H1 (cell line): ENCODE measurements around the gene MROH2A. TPM values are rescaled to one million over a fixed set of nuclear protein-coding genes. Genes with fewer than 3 reads are reported as not detected.

ENCODE experiments used
- CTCF ChIA-PET: fragments of 300-600 bp; sonication (Branson Sonifier 250); formaldehyde crosslinking; loops from one replicate; lab custom pipeline; 2021; ENCODE audit not compliant: partially characterized antibody; lab: Charles Lee
- POLR2A ChIA-PET: fragments of 300-600 bp; sonication (Branson Sonifier 250); formaldehyde crosslinking; loops from one replicate; lab custom pipeline; 2021; ENCODE audit warnings: inconsistent platforms; ENCODE audit not compliant: partially characterized antibody; lab: Charles Lee
- DNase-seq, 2 experiments: peaks; one replicate each; pipeline versions ENCODE4 v3.0.0 to v3.0.0-alpha.2; 2010 to 2022; ENCODE audit warnings: low spot score in 2 of 2, low read depth in 1 of 2, mixed read lengths in 1 of 2
- FAIRE-seq: peaks from 2 replicates; lab custom pipeline; 2011; peaks lifted over from hg19 to GRCh38; lab: Jason Lieb, UNC
- H2AFZ ChIP-seq: 2 replicates; pipeline ENCODE4 v1.8.1; 2012; ENCODE audit warnings: low read length, inconsistent platforms
- H2AK5ac ChIP-seq: 2 replicates; pipeline ENCODE4 v1.6.1; 2013; ENCODE audit warnings: low read depth, low read length
- H2BK120ac ChIP-seq: replicated peaks from 2 replicates; pipeline ENCODE3; 2013; ENCODE audit warnings: low read depth, low read length, inconsistent platforms
- H2BK12ac ChIP-seq: 2 replicates; pipeline ENCODE4 v1.6.1; 2013; ENCODE audit warnings: low read depth, low read length
- H2BK15ac ChIP-seq: 2 replicates; pipeline ENCODE4 v1.6.1; 2013; ENCODE audit warnings: low read length
- H2BK20ac ChIP-seq: 2 replicates; pipeline ENCODE4 v1.6.1; 2013; ENCODE audit warnings: low read length
- H2BK5ac ChIP-seq: 2 replicates; pipeline ENCODE4 v1.6.1; 2013; ENCODE audit warnings: low read depth, low read length
- H3K14ac ChIP-seq: 2 replicates; pipeline ENCODE4 v1.6.1; 2013; ENCODE audit warnings: inconsistent platforms; ENCODE audit not compliant: insufficient read length
- H3K18ac ChIP-seq: 2 replicates; pipeline ENCODE4 v1.6.1; 2013; ENCODE audit warnings: low read length; ENCODE audit errors: extremely low read depth
- H3K23ac ChIP-seq: 2 replicates; pipeline ENCODE4 v1.6.1; 2013; ENCODE audit warnings: inconsistent platforms; ENCODE audit not compliant: insufficient read length
- H3K23me2 ChIP-seq: 2 replicates; pipeline ENCODE4 v1.6.1; 2013; ENCODE audit warnings: low read depth, low read length
- H3K27ac ChIP-seq: 2 replicates; pipeline ENCODE4 v1.6.1; 2011; ENCODE audit warnings: low read depth, low read length, inconsistent platforms
- H3K27me3 ChIP-seq, 4 experiments: replicated peaks in 1 of 4; 1 replicate in 1 of 4; 2 replicates in 3 of 4; pipeline versions ENCODE4 v1.6.1 to v1.8.1; 2011 to 2013; ENCODE audit warnings: low read length in 3 of 4, mild to moderate bottlenecking in 3 of 4, inconsistent platforms in 2 of 4, mixed read lengths in 2 of 4, moderate library complexity in 1 of 4; ENCODE audit not compliant: control insufficient read depth in 3 of 4, insufficient read depth in 3 of 4; ENCODE audit errors: extremely low read depth in 1 of 4
- H3K36me3 ChIP-seq, 4 experiments: 2 replicates each; pipeline versions ENCODE4 v1.6.1 to v1.8.1; 2011 to 2013; ENCODE audit warnings: mild to moderate bottlenecking in 4 of 4, low read length in 3 of 4, moderate library complexity in 2 of 4, control low read depth in 1 of 4, inconsistent platforms in 1 of 4; ENCODE audit not compliant: insufficient read depth in 4 of 4, control insufficient read depth in 2 of 4
- H3K4ac ChIP-seq: replicated peaks from 2 replicates; pipeline ENCODE3; 2013; ENCODE audit warnings: low read length, low read depth, mixed read lengths, inconsistent platforms; ENCODE audit not compliant: insufficient read length
- H3K4me1 ChIP-seq, 4 experiments: replicated peaks in 1 of 4; 1 replicate in 1 of 4; 2 replicates in 3 of 4; pipeline versions ENCODE4 v1.6.1 to v1.8.1; 2011 to 2013; ENCODE audit warnings: low read length in 3 of 4, inconsistent platforms in 2 of 4, mixed read lengths in 1 of 4; ENCODE audit not compliant: insufficient read depth in 4 of 4, control insufficient read depth in 3 of 4
- H3K4me2 ChIP-seq, 2 experiments: 2 replicates each; pipeline versions ENCODE4 v1.6.1 to v1.8.1; 2011 to 2013; ENCODE audit warnings: low read depth in 2 of 2, low read length in 2 of 2, control low read depth in 1 of 2, inconsistent platforms in 1 of 2, mild to moderate bottlenecking in 1 of 2; ENCODE audit not compliant: insufficient read depth in 1 of 2
- H3K4me3 ChIP-seq, 4 experiments: fragments of 200-600, 300-600 bp in 1 of 4; sonication (generic), shearing (Covaris generic), sonication (Bioruptor Twin) in 1 of 4; 2 replicates each; pipeline versions ENCODE4 v1.5.1 to v1.8.1; 2011 to 2016; ENCODE audit warnings: low read length in 4 of 4, low read depth in 3 of 4, control low read depth in 2 of 4, inconsistent platforms in 2 of 4, mild to moderate bottlenecking in 2 of 4, mixed read lengths in 1 of 4, moderate library complexity in 1 of 4; ENCODE audit not compliant: insufficient read depth in 2 of 4; ENCODE audit errors: extremely low read depth in 1 of 4
- H3K56ac ChIP-seq: replicated peaks from 2 replicates; pipeline ENCODE3; 2013; ENCODE audit warnings: low read depth, mild to moderate bottlenecking, mixed read lengths, low read length, inconsistent platforms; ENCODE audit not compliant: insufficient read length
- H3K79me1 ChIP-seq: 2 replicates; pipeline ENCODE4 v1.6.1; 2013; ENCODE audit warnings: low read depth, low read length, control low read depth
- H3K79me2 ChIP-seq, 2 experiments: 2 replicates each; pipeline versions ENCODE4 v1.6.1 to v1.8.1; 2012 to 2013; ENCODE audit warnings: low read length in 2 of 2, mild to moderate bottlenecking in 2 of 2, inconsistent platforms in 1 of 2; ENCODE audit not compliant: insufficient read depth in 2 of 2, control insufficient read depth in 1 of 2
- H3K9ac ChIP-seq, 4 experiments: replicated peaks in 1 of 4; 1 replicate in 1 of 4; 2 replicates in 3 of 4; pipeline versions ENCODE4 v1.6.1 to v1.8.1; 2011 to 2013; ENCODE audit warnings: low read depth in 3 of 4, low read length in 3 of 4, control low read depth in 2 of 4, mild to moderate bottlenecking in 2 of 4, moderate library complexity in 2 of 4, inconsistent platforms in 1 of 4; ENCODE audit errors: extremely low read depth in 1 of 4
- H3K9me3 ChIP-seq, 2 experiments: 2 replicates each; pipeline versions ENCODE4 v1.6.1 to v1.8.1; 2012 to 2013; ENCODE audit warnings: mild to moderate bottlenecking in 2 of 2, moderate library complexity in 2 of 2, control low read depth in 1 of 2, inconsistent platforms in 1 of 2, low read depth in 1 of 2, low read length in 1 of 2, mixed read lengths in 1 of 2; ENCODE audit not compliant: insufficient read depth in 2 of 2
- H4K20me1 ChIP-seq, 2 experiments: replicated peaks in 1 of 2; 2 replicates each; pipeline versions ENCODE3 to v1.8.1; 2011 to 2013; ENCODE audit warnings: inconsistent platforms in 2 of 2, low read length in 2 of 2, mild to moderate bottlenecking in 1 of 2; ENCODE audit not compliant: insufficient read depth in 2 of 2, control insufficient read depth in 1 of 2
- H4K5ac ChIP-seq: 2 replicates; pipeline ENCODE4 v1.6.1; 2013; ENCODE audit warnings: low read length, low read depth, mixed read lengths, inconsistent platforms; ENCODE audit not compliant: insufficient read length
- H4K8ac ChIP-seq: 2 replicates; pipeline ENCODE4 v1.8.0; 2013; ENCODE audit warnings: mild to moderate bottlenecking, moderate library complexity, low read length, inconsistent platforms; ENCODE audit not compliant: insufficient read depth; ENCODE audit errors: extremely low read depth
- H4K91ac ChIP-seq: replicated peaks from 2 replicates; pipeline ENCODE3; 2013; ENCODE audit warnings: low read length, mixed read lengths, inconsistent platforms; ENCODE audit not compliant: insufficient read length
- BCL11A ChIP-seq, 2 experiments: IDR thresholded peaks; one replicate each; pipeline ENCODE4 v1.6.1; 2011; ENCODE audit warnings: low read depth in 2 of 2, low read length in 2 of 2, mild to moderate bottlenecking in 2 of 2
- BRCA1 ChIP-seq: IDR thresholded peaks from 2 replicates; pipeline ENCODE4 v1.6.1; 2012; ENCODE audit warnings: low read depth, low read length, improper control_type of control experiment
- GABPA ChIP-seq: IDR thresholded peaks from 2 replicates; pipeline ENCODE4 v1.6.1; 2011; ENCODE audit warnings: mild to moderate bottlenecking, low read length, moderate library complexity, borderline replicate concordance; ENCODE audit not compliant: insufficient read depth
- MAFK ChIP-seq: IDR thresholded peaks from 2 replicates; pipeline ENCODE4 v1.6.1; 2012; ENCODE audit warnings: low read depth, mild to moderate bottlenecking, improper control_type of control experiment, low read length
- WGBS, 2 experiments: shearing (Covaris generic) in 1 of 2; methylation state at CpG; one replicate each; pipeline versions ENCODE4 v1.1.6 to v1.1.7; 2013 to 2015; ENCODE audit warnings: low lambda C conversion rate in 2 of 2, mixed read lengths in 2 of 2, inconsistent platforms in 1 of 2, low coverage in 1 of 2, missing lambda C conversion rate in 1 of 2; ENCODE audit not compliant: insufficient replicate concordance in 2 of 2, insufficient coverage in 1 of 2, insufficient read length in 1 of 2; ENCODE audit errors: extremely low coverage in 1 of 2, missing lambda C conversion rate in 1 of 2; 5-methylcytosine and 5-hydroxymethylcytosine counted together
- polyA plus RNA-seq, 7 experiments: library from polyadenylated mRNA; depleted of rRNA in 3 of 7; stranded (reverse) in 5 of 7; unstranded in 2 of 7; fragments of >200 nt in 5 of 7; fragments of 200-250 nt in 2 of 7; gene quantifications; 1 replicate in 5 of 7; 2 replicates in 1 of 7; 4 replicates in 1 of 7; pipeline versions ENCODE4 v1.2.1 to v1.2.3, GENCODE V29; 2011 to 2013; ENCODE audit warnings: missing spikeins in 2 of 7, mixed read lengths in 2 of 7
- total RNA-seq: library from RNA; stranded (reverse); fragmentation: NEBNext Ultra II Directional; extraction: Animal tissue kit (Norgen Biotek cat#: 25700); gene quantifications from 2 replicates; pipeline ENCODE4 v1.2.1, GENCODE V29; 2021

Gene MROH2A
- total and polyA plus RNA-seq, 2 of the 8 experiments (the other 6 are each of a cell fraction or from before 2014, with no cell fraction given), result not detected

- 79% methylated on average over 10 of the region's 10 CpGs; no CpG with 5 or more reads in 1 of the 2 experiments for WGBS, 2 experiments
Measured at GRCh38 chr2:233807966-233808935, 30.1 kb downstream of the MROH2A start.

More at GRCh38 chr2:233807966-233808935, 30.1 kb downstream of the MROH2A start:
- H4K20me1 ChIP-seq, result no peaks in the 10 kb centered on the region
- H3K27ac ChIP-seq, result no peak overlapping the region
- no peak overlapping the region for H3K18ac ChIP-seq
- FAIRE-seq (no peak), DNase-seq (peak in 1 of 2 experiments; percentile 14)
- H3K36me3 ChIP-seq, result no peaks in the 10 kb centered on the region
- no peak overlapping the region for H3K9ac ChIP-seq
- TF ChIP-seq BCL11A (IDR thresholded peaks at IDR 0.05; ENCODE audit: low read depth in 2 of 2, low read length in 2 of 2) (no peak), GABPA (no peak), MAFK (no peak), BRCA1 (no peak)
- no peak overlapping the region for H3K4ac ChIP-seq
- no peak overlapping the region for H3K4me3 ChIP-seq
- H3K14ac ChIP-seq, result no peak overlapping the region
- H3K79me1 ChIP-seq, result no peaks in the 10 kb centered on the region
- ChIA-PET CTCF (no interaction called here), POLR2A (no interaction called here)
- no peak overlapping the region for H4K91ac ChIP-seq
- no peak overlapping the region for H3K23ac ChIP-seq
- H4K8ac ChIP-seq, result no peak overlapping the region
- H2AK5ac ChIP-seq, result no peak overlapping the region
- no peak overlapping the region for H3K4me2 ChIP-seq
- H2BK15ac ChIP-seq, result no peak overlapping the region
- H4K5ac ChIP-seq, result no peak overlapping the region
- H2BK120ac ChIP-seq, result no peak overlapping the region
- no peaks in the 10 kb centered on the region for H3K23me2 ChIP-seq
- H3K79me2 ChIP-seq, result no peaks in the 10 kb centered on the region
- no peaks in the 10 kb centered on the region for H3K27me3 ChIP-seq
- H3K4me1 ChIP-seq, result no peaks in the 10 kb centered on the region
- H2BK12ac ChIP-seq, result 0 out of 2 replicates have a peak overlapping the region, but pooled peaks have one; percentile 27
- H2AFZ ChIP-seq, result no peak overlapping the region
- no peak overlapping the region for H3K56ac ChIP-seq
- H2BK5ac ChIP-seq, result no peak overlapping the region
- H2BK20ac ChIP-seq, result no peak overlapping the region
- peaks cover 0 to 4% of the 10 kb centered on the region in 2 experiments; a peak in 2 of 4 replicates for H3K9me3 ChIP-seq
